PC-9 (cell line): ENCODE results near the gene PRR15L. TPM values are rescaled to one million over a fixed set of nuclear protein-coding genes. Genes with fewer than 3 reads are reported as not detected.

Experiments
- BruUV-seq: library from RNA; stranded (reverse); fragments of 400-500 nt; replicated peaks from 2 replicates; lab custom pipeline; 2021; lab: Mats Ljungman, UMichigan
- CTCF ChIA-PET: fragments of 300-600 bp; sonication (Branson Sonifier 250); formaldehyde crosslinking; loops from one replicate; lab custom pipeline; 2022; ENCODE audit warnings: antibody characterized with exemption; lab: Charles Lee
- POLR2A ChIA-PET: fragments of 300-600 bp; sonication (Branson Sonifier 250); formaldehyde crosslinking; loops from one replicate; lab custom pipeline; 2022; ENCODE audit warnings: antibody characterized with exemption; ENCODE audit not compliant: unreplicated experiment; lab: Charles Lee
- DNase-seq, 2 experiments: peaks; one replicate each; pipeline versions ENCODE4 v3.0.0 to v3.0.0-alpha.2; 2015 to 2022; ENCODE audit warnings: mixed read lengths in 1 of 2
- H2AFZ ChIP-seq: fragments of 200-600 bp; sonication (generic); 2 replicates; pipeline ENCODE4 v1.8.1; 2017; ENCODE audit warnings: antibody characterized with exemption
- H3F3A ChIP-seq: fragments of 200-600 bp; sonication (generic); 2 replicates; pipeline ENCODE4 v1.8.1; 2017; ENCODE audit warnings: antibody characterized with exemption, mild to moderate bottlenecking, low read depth; ENCODE audit not compliant: insufficient read depth
- H3K27ac ChIP-seq: fragments of 200-600 bp; sonication (generic); 2 replicates; pipeline ENCODE4 v1.6.1; 2016; ENCODE audit warnings: mixed run types
- H3K27me3 ChIP-seq: fragments of 200-600 bp; sonication (generic); 2 replicates; pipeline ENCODE4 v1.6.1; 2016; ENCODE audit warnings: low read depth, mixed run types; ENCODE audit not compliant: insufficient read depth
- H3K36me3 ChIP-seq: fragments of 200-600 bp; sonication (generic); 2 replicates; pipeline ENCODE4 v1.6.1; 2016; ENCODE audit warnings: low read depth, mixed run types
- H3K4me1 ChIP-seq: fragments of 200-600 bp; sonication (generic); replicated peaks from 2 replicates; pipeline ENCODE4 v1.6.1; 2016; ENCODE audit warnings: mixed run types; ENCODE audit not compliant: insufficient read depth
- H3K4me2 ChIP-seq: fragments of 200-600 bp; sonication (generic); 2 replicates; pipeline ENCODE4 v1.6.1; 2017; ENCODE audit warnings: mixed run types
- H3K4me3 ChIP-seq: fragments of 200-600 bp; sonication (generic); 2 replicates; pipeline ENCODE4 v1.6.1; 2016; ENCODE audit warnings: mixed run types
- H3K79me2 ChIP-seq: fragments of 200-600 bp; sonication (generic); 2 replicates; pipeline ENCODE4 v1.6.1; 2017; ENCODE audit warnings: low read depth, mixed run types
- H3K9me2 ChIP-seq: fragments of 200-600 bp; sonication (generic); 2 replicates; pipeline ENCODE4 v1.8.1; 2017; ENCODE audit warnings: mild to moderate bottlenecking; ENCODE audit not compliant: insufficient read depth
- H3K9me3 ChIP-seq: fragments of 200-600 bp; sonication (generic); 2 replicates; pipeline ENCODE4 v1.8.1; 2016; ENCODE audit warnings: low read depth; ENCODE audit not compliant: insufficient read depth
- H4K20me1 ChIP-seq: fragments of 200-600 bp; sonication (generic); 2 replicates; pipeline ENCODE4 v1.8.1; 2017; ENCODE audit not compliant: insufficient read depth
- EZH2 ChIP-seq: fragments of 200-600 bp; sonication (generic); IDR thresholded peaks from 2 replicates; pipeline ENCODE4 v1.8.0; 2017; ENCODE audit warnings: antibody characterized with exemption, low read depth
- intact Hi-C: fragments of 100-400 bp; cut with micrococcal nuclease; formaldehyde crosslinking; loops from one replicate; pipeline ENCODE4 v1.10.0; 2022; ENCODE audit not compliant: unreplicated experiment
- total RNA-seq: library from RNA; stranded (reverse); gene quantifications from 2 replicates; pipeline ENCODE4 v1.2.3, GENCODE V29; 2021
- TF ChIP-seq, protein P1 (sequence below): fragments of 200-600 bp; sonication (generic); conservative IDR thresholded peaks from 2 replicates; pipeline ENCODE4 v1.6.1; 2017; ENCODE audit warnings: mixed run types, antibody characterized with exemption, mild to moderate bottlenecking, moderate library complexity

The PRR15L gene
- total RNA-seq, 1 experiment from 2014 or later, result 5.3 TPM

- Histone ChIP-seq H3K9me2 (no peaks in the 10 kb centered on the region), H3K4me1 (peaks cover 24% of the 10 kb centered on the region), H3K36me3 (no peaks in the 10 kb centered on the region), H3K4me3 (no peak overlapping the region), H3K79me2 (no peaks in the 10 kb centered on the region), H3F3A (peaks cover 17% of the 10 kb centered on the region; the same call in 1 of the 2 replicates), H2AFZ (no peak overlapping the region), H4K20me1 (no peaks in the 10 kb centered on the region), H3K4me2 (no peak overlapping the region), H3K27me3 (no peaks in the 10 kb centered on the region), H3K9me3 (no peaks in the 10 kb centered on the region), H3K27ac (no peak overlapping the region)
- intact Hi-C loops, result no loop called here
- CTCF ChIA-PET, result interaction anchor here (0.6 kb wide), 1 partner anchor 43 kb away, joined by 3 read pairs; no protein-coding TSS in a partner anchor
- POLR2A ChIA-PET, result no interaction called here
- no TSS peak for BruUV-seq
- DNase-seq, result no peak
- TF ChIP-seq, protein P1, sequence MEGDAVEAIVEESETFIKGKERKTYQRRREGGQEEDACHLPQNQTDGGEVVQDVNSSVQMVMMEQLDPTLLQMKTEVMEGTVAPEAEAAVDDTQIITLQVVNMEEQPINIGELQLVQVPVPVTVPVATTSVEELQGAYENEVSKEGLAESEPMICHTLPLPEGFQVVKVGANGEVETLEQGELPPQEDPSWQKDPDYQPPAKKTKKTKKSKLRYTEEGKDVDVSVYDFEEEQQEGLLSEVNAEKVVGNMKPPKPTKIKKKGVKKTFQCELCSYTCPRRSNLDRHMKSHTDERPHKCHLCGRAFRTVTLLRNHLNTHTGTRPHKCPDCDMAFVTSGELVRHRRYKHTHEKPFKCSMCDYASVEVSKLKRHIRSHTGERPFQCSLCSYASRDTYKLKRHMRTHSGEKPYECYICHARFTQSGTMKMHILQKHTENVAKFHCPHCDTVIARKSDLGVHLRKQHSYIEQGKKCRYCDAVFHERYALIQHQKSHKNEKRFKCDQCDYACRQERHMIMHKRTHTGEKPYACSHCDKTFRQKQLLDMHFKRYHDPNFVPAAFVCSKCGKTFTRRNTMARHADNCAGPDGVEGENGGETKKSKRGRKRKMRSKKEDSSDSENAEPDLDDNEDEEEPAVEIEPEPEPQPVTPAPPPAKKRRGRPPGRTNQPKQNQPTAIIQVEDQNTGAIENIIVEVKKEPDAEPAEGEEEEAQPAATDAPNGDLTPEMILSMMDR, result no peak
- TF ChIP-seq EZH2, result no peak
These were observed 41.9 kb upstream of the PRR15L start for GRCh38 chr17:47999582-47999981.

DNA sequence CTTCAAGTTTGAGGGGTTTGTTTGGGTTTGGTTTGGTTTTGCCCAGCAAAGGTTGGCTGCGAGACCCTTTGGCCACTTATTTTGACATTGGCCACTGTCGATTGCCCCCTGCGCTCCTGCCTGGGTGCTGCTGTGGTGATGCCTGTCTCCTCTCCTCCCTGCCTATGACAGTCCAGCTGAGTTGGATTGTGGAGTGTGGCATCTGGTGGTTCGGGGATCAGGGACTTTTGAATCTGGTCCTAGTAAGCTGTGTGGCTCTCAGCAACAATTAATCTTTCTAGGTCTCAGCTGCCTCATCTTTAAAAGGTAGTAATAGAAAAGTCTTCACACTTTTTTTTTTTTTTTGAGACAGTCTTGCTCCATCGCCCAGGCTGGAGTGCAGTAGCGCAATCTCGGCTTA is 40.4 kb upstream of the PRR15L start:
- H3K27me3 ChIP-seq, result no peaks in the 10 kb centered on the region
- TF ChIP-seq, protein P1, result no peak
- TF ChIP-seq EZH2, result no peak
- no peaks in the 10 kb centered on the region for H3K36me3 ChIP-seq
- no peak for DNase-seq
- BruUV-seq, result no TSS peak
- no peaks in the 10 kb centered on the region for H4K20me1 ChIP-seq
- no peak overlapping the region for H2AFZ ChIP-seq
- CTCF ChIA-PET, result interaction anchor here (0.7 kb wide), 1 partner anchor 280 kb away, joined by 3 read pairs; no protein-coding TSS in a partner anchor
- no peaks in the 10 kb centered on the region for H3K9me3 ChIP-seq
- POLR2A ChIA-PET, result no interaction called here
- H3K4me3 ChIP-seq, result no peak overlapping the region
- H3K4me2 ChIP-seq, result no peak overlapping the region
- H3K9me2 ChIP-seq, result no peaks in the 10 kb centered on the region
- intact Hi-C loops, result no loop called here
- H3K27ac ChIP-seq, result no peak overlapping the region
- peaks cover 15% of the 10 kb centered on the region; the same call in 1 of the 2 replicates for H3F3A ChIP-seq
- H3K4me1 ChIP-seq, result peaks cover 19% of the 10 kb centered on the region
- H3K79me2 ChIP-seq, result no peaks in the 10 kb centered on the region

DNA sequence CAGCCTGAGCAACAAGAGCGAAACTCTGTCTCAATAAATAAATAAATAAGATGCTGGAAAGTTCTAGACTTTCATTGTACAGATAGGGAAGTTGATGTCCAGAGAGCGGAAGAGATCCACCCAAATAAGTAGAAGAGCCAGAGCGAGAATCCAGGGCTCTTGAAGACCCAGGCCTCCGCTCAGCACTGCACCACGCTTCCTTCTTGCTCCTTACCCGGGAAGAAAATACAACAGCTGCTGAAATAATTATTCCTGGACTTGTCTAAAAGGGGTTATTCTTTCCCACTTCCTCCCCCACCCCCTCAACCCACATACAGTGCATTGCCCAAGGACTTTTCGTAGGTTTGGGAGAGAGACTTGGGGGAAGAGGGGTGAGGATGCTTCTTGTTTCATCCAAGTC is 39.9 kb upstream of the PRR15L start:
- no TSS peak for BruUV-seq
- H3K4me2 ChIP-seq, result no peak overlapping the region
- CTCF ChIA-PET, result no interaction called here

More for the DNA sequence above, 39.9 kb upstream of the PRR15L start:
- H3F3A ChIP-seq, result peaks cover 10% of the 10 kb centered on the region; the same call in 1 of the 2 replicates
- intact Hi-C loops, result no loop called here
- no peaks in the 10 kb centered on the region for H3K9me2 ChIP-seq
- no peak overlapping the region for H2AFZ ChIP-seq
- no peaks in the 10 kb centered on the region for H3K27me3 ChIP-seq
- no peak for DNase-seq
- H3K36me3 ChIP-seq, result no peaks in the 10 kb centered on the region
- H3K27ac ChIP-seq, result no peak overlapping the region
- H3K4me1 ChIP-seq, result peaks cover 14% of the 10 kb centered on the region
- POLR2A ChIA-PET, result no interaction called here
- no peaks in the 10 kb centered on the region for H3K9me3 ChIP-seq
- TF ChIP-seq, protein P1, result no peak
- TF ChIP-seq EZH2, result no peak
- no peaks in the 10 kb centered on the region for H4K20me1 ChIP-seq
- H3K79me2 ChIP-seq, result no peaks in the 10 kb centered on the region
- no peak overlapping the region for H3K4me3 ChIP-seq
